HG03039 (cell line): ENCODE results near the gene LRRC42.
"Not testable (repeated sequence)": the region's sequence is repeated elsewhere in the genome, so short reads cannot be mapped to it uniquely, and the experiment has no call there.

Source experiments
- ATAC-seq: cut with Tn5 transposase; IDR thresholded peaks from one replicate; pipeline ENCODE4 v1.9.1; 2021; ENCODE audit warnings: mild to moderate bottlenecking, moderate library complexity; ENCODE audit not compliant: unreplicated experiment

Gene LRRC42

DNA sequence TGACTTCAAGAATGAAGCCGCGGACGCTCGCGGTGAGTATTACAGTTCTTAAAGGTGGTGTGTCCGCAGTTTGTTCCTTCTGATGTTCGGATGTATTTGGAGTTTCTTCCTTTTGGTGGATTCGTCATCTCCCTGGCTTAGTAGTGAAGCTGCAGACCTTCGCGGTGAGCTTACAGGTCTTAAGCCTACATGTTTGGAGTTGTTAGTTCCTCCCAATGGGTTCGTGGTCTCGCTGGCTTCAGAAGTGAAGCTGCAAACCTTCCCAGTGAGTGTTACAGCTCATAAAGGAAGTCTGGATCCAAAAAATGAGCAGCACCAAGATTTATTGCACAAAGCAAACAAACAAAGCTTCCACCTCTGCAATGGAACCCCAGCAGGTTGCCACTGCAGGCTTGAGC, 57.1 kb downstream of the LRRC42 start:
- ATAC-seq: no peak

DNA sequence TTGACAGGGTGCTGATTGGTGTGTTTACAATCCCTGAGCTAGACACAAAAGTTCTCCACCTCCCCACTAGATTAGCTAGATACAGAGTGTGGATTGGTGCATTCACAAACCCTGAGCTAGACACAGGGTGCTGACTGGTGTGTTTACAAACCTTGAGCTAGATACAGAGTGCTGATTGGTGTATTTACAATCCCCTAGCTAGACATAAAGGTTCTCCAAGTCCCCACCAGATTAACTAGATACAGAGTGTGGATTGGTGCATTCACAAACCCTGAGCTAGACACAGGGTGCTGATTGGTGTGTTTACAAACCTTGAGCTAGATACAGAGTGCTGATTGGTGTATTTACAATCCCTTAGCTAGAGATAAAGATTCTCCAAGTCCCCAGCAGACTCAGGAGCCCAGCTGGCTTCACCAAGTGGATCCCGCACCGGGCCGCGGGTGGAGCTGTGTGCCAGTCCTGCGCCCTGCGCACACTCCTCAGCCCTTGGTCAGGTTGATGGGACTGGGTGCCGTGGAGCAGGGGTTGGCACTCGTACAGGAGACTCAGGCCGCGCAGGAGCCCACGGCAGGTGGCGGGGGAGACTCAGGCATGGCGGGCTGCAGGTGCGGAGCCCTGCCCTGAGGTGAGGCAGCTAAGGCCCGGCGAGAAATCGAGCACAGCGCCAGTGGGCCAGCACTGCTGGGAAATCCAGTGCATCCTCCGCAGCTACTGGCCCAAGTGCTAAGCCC, 57.8 kb downstream of the LRRC42 start:
- not testable (repeated sequence) for ATAC-seq

DNA sequence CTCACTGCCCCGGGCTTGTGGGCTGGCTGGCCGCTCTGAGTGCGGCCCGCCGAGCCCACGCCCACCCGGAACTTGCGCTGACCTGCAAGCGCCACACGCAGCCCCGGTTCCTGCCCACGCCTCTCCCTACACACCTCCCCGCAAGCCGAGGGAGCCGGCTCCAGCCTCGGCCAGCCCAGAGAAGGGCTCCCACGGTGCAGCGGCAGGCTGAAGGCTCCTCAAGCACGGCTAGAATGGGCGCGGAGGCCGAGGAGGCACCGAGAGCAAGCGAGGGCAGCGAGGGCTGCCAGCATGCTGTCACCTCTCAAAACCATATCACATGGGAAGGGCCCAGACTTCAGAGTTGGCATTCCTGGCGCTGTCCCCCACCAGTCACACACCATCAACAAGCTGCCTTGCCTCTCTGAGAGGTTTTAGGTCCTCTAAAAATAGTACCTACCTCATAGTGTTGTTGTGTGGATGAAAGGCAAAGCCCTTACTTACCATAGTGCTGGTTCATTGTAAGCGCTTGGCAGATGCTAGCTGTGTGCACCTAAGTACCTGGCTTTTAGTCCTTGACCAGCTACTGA, 58.4 kb downstream of the LRRC42 start:
- no peak for ATAC-seq

DNA sequence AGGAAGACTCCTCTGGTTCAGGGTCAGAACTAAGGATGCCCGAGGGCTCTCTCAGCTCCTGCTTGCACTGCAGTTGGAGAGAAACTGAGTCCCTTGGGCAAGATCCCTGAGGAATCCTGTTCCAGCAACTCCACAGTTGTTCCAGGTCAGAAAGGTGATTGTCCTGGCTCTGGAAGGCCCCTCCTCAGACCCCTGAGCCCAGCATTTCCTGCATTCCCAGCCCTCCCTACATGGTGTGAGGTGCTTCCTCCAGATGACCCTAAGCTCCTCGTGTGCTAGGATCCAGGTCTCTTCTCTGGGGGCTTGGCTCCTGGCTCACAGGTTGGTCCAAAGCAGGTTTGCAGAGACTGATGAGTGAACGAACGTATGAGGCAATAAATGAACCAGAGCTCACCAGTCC, 60.4 kb downstream of the LRRC42 start:
- no peak for ATAC-seq

DNA sequence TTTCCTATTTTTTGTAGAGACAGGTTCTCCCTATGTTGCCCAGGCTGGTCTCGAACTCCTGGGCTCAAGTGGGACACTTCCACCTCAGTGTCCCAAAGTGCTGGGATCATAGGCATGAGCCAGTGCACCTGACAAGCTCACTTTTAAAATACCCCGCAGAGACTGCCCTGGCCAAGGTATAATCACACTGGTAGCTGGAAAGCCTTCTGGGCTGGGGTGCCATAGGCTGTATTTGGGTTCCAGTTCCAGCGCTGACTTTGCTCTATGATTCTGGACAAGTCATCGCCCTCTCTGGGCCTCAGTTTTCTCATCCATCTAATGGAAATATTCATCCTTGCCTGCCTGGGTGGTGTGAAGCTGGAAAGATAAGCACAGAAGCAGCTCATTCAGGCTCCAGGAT, 61.5 kb downstream of the LRRC42 start:
- ATAC-seq: no peak

DNA sequence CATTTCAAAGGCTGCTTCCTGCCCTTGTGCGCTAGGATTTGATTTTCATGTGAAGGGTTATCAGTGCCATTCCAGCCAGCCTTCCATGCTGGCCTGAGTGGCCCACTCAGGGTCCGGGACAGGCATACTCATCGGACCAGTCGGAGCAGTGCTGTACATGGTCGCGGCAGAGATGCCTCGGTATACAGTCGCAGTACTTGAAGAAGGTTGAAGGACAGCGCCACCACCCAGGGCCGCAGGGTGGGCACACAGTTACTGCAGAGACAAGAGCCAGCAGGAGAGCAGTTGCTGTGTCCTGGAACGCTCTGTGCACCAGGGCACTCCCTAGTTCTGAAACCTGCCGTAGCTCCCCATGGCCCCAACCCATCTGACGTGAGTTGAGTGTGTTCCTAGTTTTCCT, 62.7 kb downstream of the LRRC42 start:
- ATAC-seq: no peak

DNA sequence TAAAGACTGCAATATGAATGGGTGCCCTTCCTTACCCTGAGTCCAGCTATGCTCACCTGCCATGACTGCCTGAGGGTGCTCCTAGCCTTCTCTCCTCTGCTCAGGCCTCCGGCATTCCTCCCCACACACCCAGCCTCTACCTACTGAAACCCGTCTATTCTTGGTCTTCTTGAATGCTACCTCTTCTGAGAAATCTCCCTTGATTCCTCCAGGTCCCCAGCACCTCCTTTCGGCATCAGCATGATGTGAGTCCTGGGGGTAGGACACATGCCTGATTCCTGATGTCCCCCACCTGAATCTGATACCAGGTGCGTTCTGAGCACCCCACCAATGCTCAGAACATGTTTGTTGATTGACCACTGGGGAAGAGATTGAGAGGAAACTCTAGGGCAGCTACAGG, 63.3 kb downstream of the LRRC42 start:
- ATAC-seq: no peak

DNA sequence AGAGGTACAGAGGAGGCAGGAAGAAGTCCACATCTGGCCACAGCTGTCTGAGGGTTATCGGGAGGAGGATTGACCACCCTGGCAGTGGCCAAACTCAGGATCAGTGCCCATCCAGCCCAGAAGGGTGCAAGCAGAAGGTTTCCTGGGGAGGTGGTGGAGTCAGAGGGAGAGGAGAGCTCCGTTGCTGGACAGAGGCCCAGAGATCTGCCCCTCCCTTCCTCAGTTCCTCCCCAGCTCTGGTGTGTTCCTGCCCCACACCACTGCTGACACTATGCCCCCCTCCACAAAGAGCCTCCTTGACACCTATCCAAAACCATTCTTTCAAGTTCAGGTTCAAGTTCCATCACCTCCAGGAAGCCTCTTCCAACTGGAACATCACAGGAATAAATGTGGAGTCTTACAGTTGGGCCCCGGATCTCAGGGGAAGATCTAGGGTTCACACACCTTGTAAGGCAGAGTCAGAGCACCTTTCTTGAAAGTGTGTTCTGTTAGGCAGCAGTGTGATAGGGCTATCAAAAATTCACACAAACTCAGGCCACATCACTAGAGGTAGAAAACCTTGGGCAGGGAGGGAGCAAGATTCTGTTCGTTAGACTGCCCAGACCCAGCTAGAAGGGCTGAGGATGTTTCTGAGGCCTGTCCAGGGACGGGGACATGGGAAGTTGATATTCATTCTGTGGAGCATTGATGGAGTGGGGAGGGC, 64.4 kb downstream of the LRRC42 start:
- no peak for ATAC-seq

DNA sequence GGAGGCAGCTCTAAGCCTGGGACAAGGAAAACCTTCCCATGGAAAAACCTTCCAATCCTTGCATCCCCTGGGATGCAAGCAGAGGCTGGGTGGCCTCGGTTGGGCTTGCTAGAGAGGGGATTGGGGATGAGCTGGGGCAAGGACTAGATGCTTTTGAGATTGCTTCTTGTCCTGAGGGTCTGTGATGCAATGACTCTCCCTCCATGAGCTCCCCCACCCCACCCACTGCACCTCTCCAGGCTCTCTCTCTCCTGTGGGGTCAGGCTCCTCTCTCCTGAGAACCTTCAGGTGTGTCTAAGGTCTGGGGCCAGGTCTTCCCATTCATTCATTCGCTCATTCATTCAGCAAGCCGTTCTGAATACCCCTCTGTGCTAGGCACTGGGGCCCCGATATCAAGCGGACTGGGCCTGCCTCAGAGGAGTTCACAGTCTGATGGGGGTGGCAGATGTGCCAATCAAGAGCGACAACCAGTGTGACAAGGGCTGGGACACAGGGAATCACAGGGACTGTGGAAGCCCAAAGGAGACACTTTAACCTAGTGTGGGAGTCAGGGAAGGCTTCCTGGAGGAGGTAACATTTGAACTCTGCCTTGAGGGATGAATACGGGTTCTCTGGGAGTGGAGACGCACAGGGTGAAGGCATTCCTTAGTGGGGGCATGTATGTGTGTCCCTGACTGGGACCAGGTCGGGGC, 65.3 kb downstream of the LRRC42 start:
- no peak for ATAC-seq

DNA sequence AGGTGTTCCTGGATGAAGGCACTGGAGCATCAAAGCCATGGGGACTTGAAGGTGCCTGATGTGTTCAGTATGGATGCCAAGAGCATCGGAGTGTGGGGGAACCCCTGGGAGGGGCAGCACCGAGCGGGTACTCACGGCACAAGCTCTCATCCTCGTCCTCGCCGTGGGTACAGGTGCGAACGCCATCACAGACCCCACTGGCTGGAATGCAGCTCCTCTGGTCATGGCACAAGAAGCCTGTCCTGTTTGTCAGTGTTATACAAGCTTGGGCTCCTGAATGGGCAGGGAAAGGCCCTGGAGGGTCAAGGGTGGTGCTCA, 65.8 kb downstream of the LRRC42 start:
- no peak for ATAC-seq

DNA sequence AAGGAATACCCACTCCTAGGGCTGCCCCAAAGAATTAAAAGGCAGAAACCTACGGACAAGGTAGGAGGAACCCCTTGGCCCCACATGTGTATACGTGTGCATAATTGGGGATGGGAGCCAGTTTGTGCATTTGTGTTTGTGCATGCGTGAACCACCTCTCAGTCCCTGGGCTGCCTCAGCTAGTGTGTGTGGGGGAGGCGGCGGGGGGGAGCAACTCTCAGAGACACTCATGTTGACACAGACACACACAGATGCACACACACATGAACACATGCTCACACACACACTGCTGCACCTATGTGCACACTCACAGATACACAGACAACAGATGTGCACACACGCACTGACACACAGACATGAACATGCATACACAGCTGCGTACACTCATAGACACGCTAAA, 66.7 kb downstream of the LRRC42 start:
- ATAC-seq: no peak

DNA sequence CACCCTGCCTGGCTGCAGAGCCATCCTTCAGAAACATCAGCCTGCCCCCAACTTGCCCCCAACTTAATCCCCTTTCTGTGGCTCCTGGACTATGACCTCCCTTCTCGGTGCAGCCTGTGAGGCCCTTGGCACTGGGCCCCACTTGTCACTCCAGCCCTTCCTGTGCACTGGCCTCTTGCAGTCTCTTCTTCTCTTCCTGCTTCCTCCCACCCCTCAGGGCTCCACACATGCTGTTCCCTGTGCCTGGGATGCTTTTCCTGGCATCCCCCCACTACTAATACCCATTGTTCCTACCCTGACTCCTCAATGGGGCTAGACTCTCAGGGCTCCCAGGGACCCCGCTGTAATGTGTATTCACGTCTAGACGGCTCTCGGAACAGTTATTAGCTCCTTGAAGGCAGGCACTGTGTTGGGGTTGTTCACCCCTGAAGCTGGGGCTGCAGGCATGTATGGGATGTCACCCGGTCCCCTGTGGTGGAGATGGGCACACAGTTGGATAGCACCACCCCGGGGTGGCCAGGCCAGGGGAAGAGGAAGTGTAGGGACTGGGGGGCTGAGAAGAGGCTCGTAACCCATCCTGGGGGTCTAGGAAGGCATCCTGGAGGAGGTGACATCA, 67.4 kb downstream of the LRRC42 start:
- ATAC-seq: no peak

DNA sequence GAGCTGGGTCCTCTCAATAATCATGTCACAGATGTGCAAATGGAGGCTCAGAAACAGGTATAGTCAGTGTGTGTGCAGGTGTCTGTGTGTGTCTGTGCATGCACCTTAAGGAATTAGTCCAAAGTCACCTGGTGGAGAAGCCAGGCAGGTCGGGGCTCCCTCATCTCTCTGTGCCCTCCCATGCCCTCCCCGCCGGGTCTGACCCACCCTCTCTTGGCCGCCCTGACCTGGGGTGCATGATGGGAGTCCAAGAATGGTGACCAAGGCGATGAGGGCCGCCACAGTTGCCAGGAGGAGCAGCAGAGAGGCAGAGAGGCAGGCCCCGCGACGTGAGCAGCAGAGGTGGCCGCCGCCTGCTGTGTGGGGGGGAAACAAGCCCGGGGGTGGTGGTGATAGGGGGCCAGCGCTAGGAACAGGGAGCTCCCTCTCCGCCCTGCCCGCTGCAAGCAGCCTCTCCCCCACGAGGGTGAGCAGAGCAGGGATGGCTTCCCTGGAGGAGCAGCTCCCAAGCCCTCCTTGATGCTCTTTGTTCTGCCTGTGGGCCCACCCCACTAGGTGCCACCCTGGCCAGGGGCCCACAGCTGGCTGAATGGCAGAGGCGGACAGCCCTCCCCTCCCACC, 68.0 kb downstream of the LRRC42 start:
- ATAC-seq: no peak

DNA sequence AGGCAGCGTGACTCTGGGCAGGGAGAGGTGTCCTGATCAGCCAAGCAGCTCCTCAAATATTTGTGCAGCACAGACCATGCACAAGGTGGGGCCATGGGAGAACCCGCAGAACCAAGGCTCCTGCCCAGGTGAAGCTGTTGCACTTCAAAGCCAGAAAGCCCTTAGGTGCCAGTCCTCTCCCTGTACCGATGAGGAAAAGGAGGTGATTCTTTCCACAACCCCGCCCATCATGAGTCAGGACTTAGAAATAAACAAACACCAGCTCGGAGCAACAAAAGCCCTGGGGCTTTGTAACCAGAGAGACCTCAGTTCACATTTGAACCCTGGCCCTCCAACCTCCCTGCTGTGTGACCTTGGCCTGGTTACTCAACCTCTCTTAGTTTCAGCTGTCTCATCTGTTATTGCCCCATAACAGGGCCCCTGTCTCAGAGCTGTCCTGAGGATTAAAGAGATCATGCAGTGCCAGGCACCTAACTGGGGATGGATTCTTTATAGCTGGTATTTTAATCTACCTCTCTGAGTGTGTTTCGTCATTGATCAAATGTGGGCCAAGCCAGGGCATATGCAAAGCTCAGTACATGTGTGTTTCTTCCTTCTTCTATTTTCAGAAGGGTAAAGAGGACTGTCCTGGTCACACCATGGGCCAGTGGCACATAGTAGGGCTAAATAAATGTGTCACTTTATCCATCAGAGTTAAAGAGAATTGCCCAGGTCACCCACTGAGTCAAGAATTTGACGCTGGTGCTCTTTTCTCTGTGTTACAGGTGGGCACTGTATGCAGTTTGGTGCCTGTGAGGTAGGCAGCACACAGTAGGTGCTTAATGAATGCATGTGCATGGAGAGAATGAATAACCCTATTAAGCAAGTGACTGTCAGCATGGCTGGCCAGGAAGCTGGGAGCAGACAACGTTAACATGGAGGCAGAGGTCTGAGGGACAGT, 70.5 kb downstream of the LRRC42 start:
- ATAC-seq: no peak
